ENCODE data around the gene CCM2L. TPM values are rescaled to one million over a fixed set of nuclear protein-coding genes. Genes with fewer than 3 reads are reported as not detected.

CCM2L gene
- total and polyA plus RNA-seq, 2 experiments from 2014 or later, result 4.9 to 13.3 TPM

- TF ChIP-seq JUNB (IDR thresholded peaks at IDR 0.05; ENCODE audit: unreplicated experiment), result no peak
- TF ChIP-seq EZH2phosphoT487 (IDR thresholded peaks at IDR 0.05; ENCODE audit: unreplicated experiment), result no peak
- TF ChIP-seq NANOG (IDR thresholded peaks at IDR 0.05; ENCODE audit: borderline replicate concordance), result no peak
- TF ChIP-seq STAT1 (IDR thresholded peaks at IDR 0.05; ENCODE audit: unreplicated experiment), result no peak
- TF ChIP-seq REST (IDR thresholded peaks at IDR 0.05; ENCODE audit: unreplicated experiment), result no peak
- TF ChIP-seq CREB1 (CRISPR knock-in tag; IDR thresholded peaks at IDR 0.05; ENCODE audit: low read depth), result no peak
- no peak for TF ChIP-seq ZNF114 (CRISPR knock-in tag; IDR thresholded peaks at IDR 0.05)
These were observed 67.0 kb downstream of the CCM2L start (continued) for GRCh38 chr20:32077190-32077589.

- Histone ChIP-seq H4K20me1 (replicated peaks; ENCODE audit: insufficient read depth) (no peaks in the 10 kb centered on the region), H3K27me3 (ENCODE audit: insufficient read depth) (no peaks in the 10 kb centered on the region), H3F3A (replicated peaks; ENCODE audit: low read depth) (no peaks in the 10 kb centered on the region), H3K4me3 (no peak overlapping the region), H3K4me2 (no peak overlapping the region), H3K79me2 (replicated peaks; ENCODE audit: insufficient read depth) (no peaks in the 10 kb centered on the region), H3K4me1 (ENCODE audit: insufficient read depth) (no peaks in the 10 kb centered on the region), H2AFZ (no peak overlapping the region), H3K27ac (ENCODE audit: low read depth) (no peak overlapping the region), H3K36me3 (ENCODE audit: insufficient read depth) (no peaks in the 10 kb centered on the region), H3K9me2 (ENCODE audit: insufficient read depth) (0 out of 2 replicates have a peak, but pooled peaks cover 4% of the 10 kb centered on the region)
- Mint-ChIP-seq H3K27ac (no peak overlapping the region), H3K4me3 (no peak overlapping the region), H3K27me3 (ENCODE audit: insufficient read depth, low read depth, poor library complexity) (peaks cover 4% of the 10 kb centered on the region), H3K9me3 (no peaks in the 10 kb centered on the region), H3K4me1 (no peaks in the 10 kb centered on the region), H3K36me3 (ENCODE audit: low read depth) (no peaks in the 10 kb centered on the region; the same call in 2 of the 3 replicates)
- ATAC-seq, result no peak
- no peak for DNase-seq (ENCODE audit: low spot score)
- TF ChIP-seq, protein P1, sequence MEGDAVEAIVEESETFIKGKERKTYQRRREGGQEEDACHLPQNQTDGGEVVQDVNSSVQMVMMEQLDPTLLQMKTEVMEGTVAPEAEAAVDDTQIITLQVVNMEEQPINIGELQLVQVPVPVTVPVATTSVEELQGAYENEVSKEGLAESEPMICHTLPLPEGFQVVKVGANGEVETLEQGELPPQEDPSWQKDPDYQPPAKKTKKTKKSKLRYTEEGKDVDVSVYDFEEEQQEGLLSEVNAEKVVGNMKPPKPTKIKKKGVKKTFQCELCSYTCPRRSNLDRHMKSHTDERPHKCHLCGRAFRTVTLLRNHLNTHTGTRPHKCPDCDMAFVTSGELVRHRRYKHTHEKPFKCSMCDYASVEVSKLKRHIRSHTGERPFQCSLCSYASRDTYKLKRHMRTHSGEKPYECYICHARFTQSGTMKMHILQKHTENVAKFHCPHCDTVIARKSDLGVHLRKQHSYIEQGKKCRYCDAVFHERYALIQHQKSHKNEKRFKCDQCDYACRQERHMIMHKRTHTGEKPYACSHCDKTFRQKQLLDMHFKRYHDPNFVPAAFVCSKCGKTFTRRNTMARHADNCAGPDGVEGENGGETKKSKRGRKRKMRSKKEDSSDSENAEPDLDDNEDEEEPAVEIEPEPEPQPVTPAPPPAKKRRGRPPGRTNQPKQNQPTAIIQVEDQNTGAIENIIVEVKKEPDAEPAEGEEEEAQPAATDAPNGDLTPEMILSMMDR (conservative IDR thresholded peaks at IDR 0.05; ENCODE audit: low read depth in 2 of 2), result no peak
- TF ChIP-seq ZNF331 (CRISPR knock-in tag; IDR thresholded peaks at IDR 0.05; ENCODE audit: low read depth), result no peak
- TF ChIP-seq, protein P2, sequence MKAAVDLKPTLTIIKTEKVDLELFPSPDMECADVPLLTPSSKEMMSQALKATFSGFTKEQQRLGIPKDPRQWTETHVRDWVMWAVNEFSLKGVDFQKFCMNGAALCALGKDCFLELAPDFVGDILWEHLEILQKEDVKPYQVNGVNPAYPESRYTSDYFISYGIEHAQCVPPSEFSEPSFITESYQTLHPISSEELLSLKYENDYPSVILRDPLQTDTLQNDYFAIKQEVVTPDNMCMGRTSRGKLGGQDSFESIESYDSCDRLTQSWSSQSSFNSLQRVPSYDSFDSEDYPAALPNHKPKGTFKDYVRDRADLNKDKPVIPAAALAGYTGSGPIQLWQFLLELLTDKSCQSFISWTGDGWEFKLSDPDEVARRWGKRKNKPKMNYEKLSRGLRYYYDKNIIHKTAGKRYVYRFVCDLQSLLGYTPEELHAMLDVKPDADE (IDR thresholded peaks at IDR 0.05), result no peak
- TF ChIP-seq REST (IDR thresholded peaks at IDR 0.05; ENCODE audit: unreplicated experiment), result no peak
- no peak for TF ChIP-seq STAT1 (IDR thresholded peaks at IDR 0.05; ENCODE audit: unreplicated experiment)
- no peak for TF ChIP-seq EZH2 (IDR thresholded peaks at IDR 0.05; ENCODE audit: low read depth, unreplicated experiment)
- no peak for TF ChIP-seq CREB1 (CRISPR knock-in tag; IDR thresholded peaks at IDR 0.05; ENCODE audit: low read depth)
- no peak for TF ChIP-seq ZNF114 (CRISPR knock-in tag; IDR thresholded peaks at IDR 0.05)
- no peak for TF ChIP-seq JUNB (IDR thresholded peaks at IDR 0.05; ENCODE audit: unreplicated experiment)
These were observed 68.1 kb downstream of the CCM2L start for GRCh38 chr20:32078322-32078721.
